HFFc6 (cell line): ENCODE data around the gene DYNC2I2. TPM values are rescaled to one million over a fixed set of nuclear protein-coding genes. Genes with fewer than 3 reads are reported as not detected.
A peak's percentile ranks its signal among the peaks of the same experiment; 100 is the strongest.

Experiments
- DNase-seq: peaks from one replicate; pipeline ENCODE4 v3.0.0-alpha.2; 2018
- H3K27ac Mint-ChIP-seq: 2 replicates; pipeline ENCODE4 v1.8.0; 2020; ENCODE audit warnings: mild to moderate bottlenecking, mixed read lengths
- H3K27me3 Mint-ChIP-seq: 2 replicates; pipeline ENCODE4 v1.8.0; 2021; ENCODE audit warnings: mild to moderate bottlenecking, moderate library complexity, mixed read lengths; ENCODE audit not compliant: insufficient read depth
- H3K36me3 Mint-ChIP-seq: 2 replicates; pipeline ENCODE4 v1.8.0; 2021; ENCODE audit warnings: low read depth, mixed read lengths
- H3K4me1 Mint-ChIP-seq: 2 replicates; pipeline ENCODE4 v1.8.0; 2020; ENCODE audit warnings: low read depth, mixed read lengths
- H3K4me3 Mint-ChIP-seq: 2 replicates; pipeline ENCODE4 v1.8.0; 2020; ENCODE audit warnings: mild to moderate bottlenecking, moderate library complexity, mixed read lengths
- H3K9me3 Mint-ChIP-seq: 2 replicates; pipeline ENCODE4 v1.8.0; 2020; ENCODE audit warnings: mild to moderate bottlenecking, mixed read lengths
- CTCF ChIP-seq: fragments of 200-600 bp; sonication (generic); IDR thresholded peaks from 2 replicates; pipeline ENCODE4 v1.5.0; 2021; ENCODE audit warnings: antibody characterized with exemption, mild to moderate bottlenecking
- total RNA-seq, 6 experiments: library from RNA; stranded (reverse); fragmentation: NEBNext Ultra II Directional; extraction: Animal tissue kit (Norgen Biotek cat#: 25700); gene quantifications; 2 replicates in 1 of 6; 3 replicates in 5 of 6; pipeline ENCODE4 v1.2.3, GENCODE V29; 2021

The DYNC2I2 gene
- total RNA-seq, 6 experiments from 2014 or later, result 34.5 to 51.7 (median 49.9) TPM

GRCh38 chr9:128638580-128638979 lies 18.1 kb downstream of the DYNC2I2 start:
- H3K4me3 Mint-ChIP-seq, result no peak overlapping the region
- H3K4me1 Mint-ChIP-seq, result peaks cover 35% of the 10 kb centered on the region
- TF ChIP-seq CTCF, result no peak
- H3K36me3 Mint-ChIP-seq, result no peaks in the 10 kb centered on the region; the same call in 1 of the 2 replicates
- H3K27me3 Mint-ChIP-seq, result peaks cover 6% of the 10 kb centered on the region
- no peak for DNase-seq
- no peaks in the 10 kb centered on the region for H3K9me3 Mint-ChIP-seq
- no peak overlapping the region for H3K27ac Mint-ChIP-seq

GRCh38 chr9:128637656-128638055 lies 19.0 kb downstream of the DYNC2I2 start:
- H3K4me1 Mint-ChIP-seq, result peaks cover 30% of the 10 kb centered on the region
- peaks cover 3% of the 10 kb centered on the region; the same call in 1 of the 2 replicates for H3K36me3 Mint-ChIP-seq
- no peak for DNase-seq
- H3K27ac Mint-ChIP-seq, result no peak overlapping the region
- no peaks in the 10 kb centered on the region for H3K9me3 Mint-ChIP-seq
- no peak for TF ChIP-seq CTCF
- H3K4me3 Mint-ChIP-seq, result no peak overlapping the region
- H3K27me3 Mint-ChIP-seq, result peaks cover 14% of the 10 kb centered on the region

GRCh38 chr9:128636556-128637530 lies 19.8 kb downstream of the DYNC2I2 start:
- H3K9me3 Mint-ChIP-seq, result no peaks in the 10 kb centered on the region
- H3K27me3 Mint-ChIP-seq, result peaks cover 22% of the 10 kb centered on the region
- peak overlapping the region; percentile 94 for H3K27ac Mint-ChIP-seq
- TF ChIP-seq CTCF, result no peak
- H3K36me3 Mint-ChIP-seq, result peaks cover 10% of the 10 kb centered on the region; the same call in 1 of the 2 replicates
- H3K4me1 Mint-ChIP-seq, result peaks cover 28% of the 10 kb centered on the region
- H3K4me3 Mint-ChIP-seq, result no peak overlapping the region
- no peak for DNase-seq

GRCh38 chr9:128636024-128636390 lies 20.6 kb downstream of the DYNC2I2 start:
- TF ChIP-seq CTCF, result no peak
- Mint-ChIP-seq H3K9me3 (no peaks in the 10 kb centered on the region), H3K36me3 (peaks cover 13% of the 10 kb centered on the region; the same call in 1 of the 2 replicates), H3K4me1 (peaks cover 28% of the 10 kb centered on the region), H3K27ac (peak overlapping the region; percentile 94), H3K27me3 (peaks cover 24% of the 10 kb centered on the region), H3K4me3 (peak overlapping the region; percentile 32; the same call in 1 of the 2 replicates)
- DNase-seq, result no peak

- Mint-ChIP-seq H3K9me3 (no peaks in the 10 kb centered on the region), H3K4me1 (peaks cover 28% of the 10 kb centered on the region), H3K36me3 (peaks cover 14% of the 10 kb centered on the region; the same call in 1 of the 2 replicates), H3K4me3 (peak overlapping the region; percentile 53; the same call in 1 of the 2 replicates), H3K27ac (peak overlapping the region; percentile 94), H3K27me3 (peaks cover 24% of the 10 kb centered on the region)
- peak; percentile 96 for DNase-seq
- TF ChIP-seq CTCF, result peak; percentile 98
These were observed 21.2 kb downstream of the DYNC2I2 start for GRCh38 chr9:128635266-128636023.
